Keratinocyte (primary cell): ENCODE data around the gene MUC3A.

ENCODE experiments used
- CTCF ChIP-seq, 3 experiments: IDR thresholded peaks in 1 of 3; conservative IDR thresholded peaks in 1 of 3; optimal IDR thresholded peaks in 1 of 3; 2 replicates in 2 of 3; 3 replicates in 1 of 3; pipeline versions ENCODE3 to v1.5.1; 2011; ENCODE audit warnings: low read length in 3 of 3, mild to moderate bottlenecking in 3 of 3, moderate library complexity in 2 of 3, control low read depth in 1 of 3, inconsistent platforms in 1 of 3; ENCODE audit not compliant: insufficient read depth in 2 of 3; ENCODE audit errors: extremely low read depth in 1 of 3
- EZH2 ChIP-seq: IDR thresholded peaks from one replicate; pipeline ENCODE4 v1.6.1; 2012; ENCODE audit warnings: inconsistent platforms, mild to moderate bottlenecking, low read length, moderate library complexity

- TF ChIP-seq CTCF (optimal IDR thresholded peaks at IDR 0.05 in 1 of 3, IDR thresholded peaks at IDR 0.05 in 1 of 3, conservative IDR thresholded peaks at IDR 0.05 in 1 of 3; ENCODE audit: extremely low read depth in 1 of 3, insufficient read depth in 2 of 3, low read length in 3 of 3) (no peak), EZH2 (no peak)
Observed at GRCh38 chr7:100911484-100911883, 37.9 kb upstream of the MUC3A start.
